Activated gamma-delta T cell treated with Interleukin-2 at 50 U/mL for 16 hours (primary cell): ENCODE data around the gene CPXM2.

Experiments
- DNase-seq: peaks from one replicate; pipeline ENCODE4 v3.0.0-alpha.2; 2020

Gene CPXM2

GRCh38 chr10:123843835-123844234 is 47.8 kb downstream of the CPXM2 start:
- DNase-seq: no peak

- DNase-seq: no peak
These were observed 48.8 kb downstream of the CPXM2 start for GRCh38 chr10:123842692-123843385.

- no peak for DNase-seq
These were observed 50.0 kb downstream of the CPXM2 start for GRCh38 chr10:123841560-123841959.

GRCh38 chr10:123841115-123841514 is 50.5 kb downstream of the CPXM2 start:
- no peak for DNase-seq

- DNase-seq: no peak
These were observed 50.9 kb downstream of the CPXM2 start for GRCh38 chr10:123840714-123841113.

GRCh38 chr10:123838596-123839310 is 52.9 kb downstream of the CPXM2 start:
- DNase-seq: no peak

- DNase-seq: no peak
These were observed 53.9 kb downstream of the CPXM2 start for GRCh38 chr10:123837756-123838155.

GRCh38 chr10:123836418-123837145 is 55.0 kb downstream of the CPXM2 start:
- DNase-seq: no peak

- no peak for DNase-seq
These were observed 56.0 kb downstream of the CPXM2 start for GRCh38 chr10:123835575-123835974.

GRCh38 chr10:123833170-123833850 is 58.3 kb downstream of the CPXM2 start:
- DNase-seq: no peak

- no peak for DNase-seq
These were observed 60.3 kb downstream of the CPXM2 start for GRCh38 chr10:123831259-123831658.

GRCh38 chr10:123821136-123821535 is 70.5 kb downstream of the CPXM2 start:
- DNase-seq: no peak

- no peak for DNase-seq
These were observed 82.0 kb downstream of the CPXM2 start for GRCh38 chr10:123809632-123810031.

GRCh38 chr10:123808906-123809305 is 82.7 kb downstream of the CPXM2 start:
- no peak for DNase-seq

- DNase-seq: no peak
These were observed 83.3 kb downstream of the CPXM2 start for GRCh38 chr10:123808286-123808685.

- no peak for DNase-seq
These were observed 84.1 kb downstream of the CPXM2 start for GRCh38 chr10:123807444-123808035.

- DNase-seq: no peak
These were observed 86.9 kb downstream of the CPXM2 start for GRCh38 chr10:123804716-123805115.

GRCh38 chr10:123800821-123801220 is 90.8 kb downstream of the CPXM2 start:
- no peak for DNase-seq

- no peak for DNase-seq
These were observed 91.3 kb downstream of the CPXM2 start for GRCh38 chr10:123800289-123800688.

- no peak for DNase-seq
These were observed 92.8 kb downstream of the CPXM2 start for GRCh38 chr10:123798856-123799255.

GRCh38 chr10:123797813-123798212 is 93.8 kb downstream of the CPXM2 start:
- no peak for DNase-seq

- DNase-seq: no peak
These were observed 94.9 kb downstream of the CPXM2 start for GRCh38 chr10:123796736-123797135.
